ENCODE results near the gene ST6GALNAC5. TPM values are rescaled to one million over a fixed set of nuclear protein-coding genes. Genes with fewer than 3 reads are reported as not detected.

ST6GALNAC5 gene
- total and polyA plus RNA-seq, 2 donors (not counting 3 experiments of a cell fraction or from before 2014, with no cell fraction given), result not detected

DNA sequence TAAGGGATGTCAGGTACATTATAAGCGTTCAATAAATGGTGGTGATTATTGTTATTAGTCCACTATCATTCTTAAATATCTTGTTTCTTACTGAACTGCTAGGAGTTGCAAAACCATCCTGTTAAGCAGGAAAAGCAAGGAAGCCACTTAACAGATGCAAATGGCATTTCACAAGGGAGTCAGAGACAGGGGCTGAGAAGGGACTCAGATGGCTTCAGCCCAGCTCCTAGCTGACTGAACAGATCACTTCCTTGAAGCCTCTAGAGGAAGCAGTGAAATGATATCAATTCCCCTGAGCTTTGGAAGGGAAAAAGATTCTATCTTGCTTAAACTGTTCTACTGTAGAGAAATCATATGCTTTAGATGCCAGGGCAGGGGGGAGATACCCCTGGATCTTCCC lies 151.5 kb downstream of the ST6GALNAC5 start:
- intact Hi-C loops (cut with micrococcal nuclease) (no loop called here), dilution Hi-C loops (cut with MboI; ENCODE audit: extremely low pct_ligation_motif_present, low sequenced_read_pairs) (no loop called here)
- TF ChIP-seq FOS (IDR thresholded peaks at IDR 0.05; ENCODE audit: borderline replicate concordance, insufficient read depth, low read length), result no peak
- TF ChIP-seq, protein P1, sequence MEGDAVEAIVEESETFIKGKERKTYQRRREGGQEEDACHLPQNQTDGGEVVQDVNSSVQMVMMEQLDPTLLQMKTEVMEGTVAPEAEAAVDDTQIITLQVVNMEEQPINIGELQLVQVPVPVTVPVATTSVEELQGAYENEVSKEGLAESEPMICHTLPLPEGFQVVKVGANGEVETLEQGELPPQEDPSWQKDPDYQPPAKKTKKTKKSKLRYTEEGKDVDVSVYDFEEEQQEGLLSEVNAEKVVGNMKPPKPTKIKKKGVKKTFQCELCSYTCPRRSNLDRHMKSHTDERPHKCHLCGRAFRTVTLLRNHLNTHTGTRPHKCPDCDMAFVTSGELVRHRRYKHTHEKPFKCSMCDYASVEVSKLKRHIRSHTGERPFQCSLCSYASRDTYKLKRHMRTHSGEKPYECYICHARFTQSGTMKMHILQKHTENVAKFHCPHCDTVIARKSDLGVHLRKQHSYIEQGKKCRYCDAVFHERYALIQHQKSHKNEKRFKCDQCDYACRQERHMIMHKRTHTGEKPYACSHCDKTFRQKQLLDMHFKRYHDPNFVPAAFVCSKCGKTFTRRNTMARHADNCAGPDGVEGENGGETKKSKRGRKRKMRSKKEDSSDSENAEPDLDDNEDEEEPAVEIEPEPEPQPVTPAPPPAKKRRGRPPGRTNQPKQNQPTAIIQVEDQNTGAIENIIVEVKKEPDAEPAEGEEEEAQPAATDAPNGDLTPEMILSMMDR (IDR thresholded peaks at IDR 0.05; ENCODE audit: extremely low read depth in 1 of 2, insufficient read depth in 1 of 2, low read depth in 1 of 2, low read length in 2 of 2), result no peak
- TF ChIP-seq GATA2 (IDR thresholded peaks at IDR 0.05; ENCODE audit: insufficient read depth, insufficient read length, low read depth, low read length), result no peak
- TF ChIP-seq JUN (IDR thresholded peaks at IDR 0.05; ENCODE audit: borderline replicate concordance, insufficient read depth, insufficient read length, low read depth), result no peak
- TF ChIP-seq, protein P2, sequence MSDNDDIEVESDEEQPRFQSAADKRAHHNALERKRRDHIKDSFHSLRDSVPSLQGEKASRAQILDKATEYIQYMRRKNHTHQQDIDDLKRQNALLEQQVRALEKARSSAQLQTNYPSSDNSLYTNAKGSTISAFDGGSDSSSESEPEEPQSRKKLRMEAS (IDR thresholded peaks at IDR 0.05; ENCODE audit: insufficient read depth, insufficient read length), result no peak
- TF ChIP-seq POLR2AphosphoS5 (IDR thresholded peaks at IDR 0.05; ENCODE audit: insufficient read depth, low read depth, low read length), result no peak
- TF ChIP-seq EZH2 (IDR thresholded peaks at IDR 0.05; ENCODE audit: borderline replicate concordance, low read depth, low read length, severe bottlenecking), result no peak
- TF ChIP-seq POLR2A (IDR thresholded peaks at IDR 0.05; ENCODE audit: low read depth, low read length), result no peak
- TF ChIP-seq MYC (IDR thresholded peaks at IDR 0.05; ENCODE audit: low read depth, low read length), result no peak
- no peaks in the 10 kb centered on the region for H3K9me3 ChIP-seq (replicated peaks; ENCODE audit: control insufficient read depth, insufficient read depth, low read length)
- H3K27ac ChIP-seq (ENCODE audit: insufficient read depth, low read depth, low read length), result no peak overlapping the region
- ChIA-PET CTCF (no interaction called here), POLR2A (no interaction called here)
- H3K4me1 ChIP-seq (ENCODE audit: control insufficient read depth, extremely low read depth, insufficient read depth, low read length), result no peaks in the 10 kb centered on the region
- no peaks in the 10 kb centered on the region for H3K9me1 ChIP-seq (replicated peaks; ENCODE audit: control insufficient read depth, extremely low read depth, insufficient read depth, low read length)
- H3K36me3 ChIP-seq (ENCODE audit: control insufficient read depth in 2 of 2, extremely low read depth in 1 of 2, insufficient read depth in 2 of 2, low read length in 2 of 2), result no peaks in the 10 kb centered on the region
- DNase-seq (ENCODE audit: low read depth, low spot score) (no peak), FAIRE-seq (no peak)
- H3K27me3 ChIP-seq (ENCODE audit: control insufficient read depth in 2 of 2, insufficient read depth in 2 of 2, low read length in 2 of 2), result no peaks in the 10 kb centered on the region
- no peak overlapping the region for H3K4me2 ChIP-seq (ENCODE audit: insufficient read depth, low read length)
- no peak overlapping the region for H2AFZ ChIP-seq (ENCODE audit: low read depth, low read length)
- no TSS peak for BruUV-seq (replicated peaks)
- H4K20me1 ChIP-seq (replicated peaks; ENCODE audit: control insufficient read depth, extremely low read depth, insufficient read depth, low read length), result no peaks in the 10 kb centered on the region
- no peak overlapping the region for H3K9ac ChIP-seq (replicated peaks; ENCODE audit: extremely low read depth, insufficient read depth, low read length)
- H3K79me2 ChIP-seq (ENCODE audit: control insufficient read depth, insufficient read depth, low read length), result no peaks in the 10 kb centered on the region
- H3K4me3 ChIP-seq (replicated peaks in 1 of 3; ENCODE audit: insufficient read depth in 1 of 3, low read depth in 1 of 3, low read length in 3 of 3), result no peak overlapping the region

Data from endothelial cell of umbilical vein (primary cell).